Measurements from ENCODE around the gene PDE6A.

- no peak for TF ChIP-seq CTCF (IDR thresholded peaks at IDR 0.05)
- no peak for TF ChIP-seq POLR2A (IDR thresholded peaks at IDR 0.05)
Observed at GRCh38 chr5:149907828-149908227, 36.8 kb downstream of the PDE6A start.

Measured in tibial nerve (tissue), 3 donors.